Mesothelial cell of epicardium (in vitro differentiated cells): ENCODE data around the gene EEA1. TPM values are rescaled to one million over a fixed set of nuclear protein-coding genes. Genes with fewer than 3 reads are reported as not detected.
"Not testable (repeated sequence)": the region's sequence is repeated elsewhere in the genome, so short reads cannot be mapped to it uniquely, and the experiment has no call there.

Experiments
- DNase-seq, 2 experiments: peaks; one replicate each; pipeline ENCODE4 v3.0.0; 2021; ENCODE audit warnings: low spot score in 2 of 2; ENCODE audit not compliant: unreplicated experiment in 2 of 2
- H3K27ac Mint-ChIP-seq: 2 replicates; pipeline ENCODE4 v1.8.0; 2021; ENCODE audit warnings: mixed read lengths
- H3K27me3 Mint-ChIP-seq: 2 replicates; pipeline ENCODE4 v1.8.0; 2021; ENCODE audit warnings: low read depth, mixed read lengths
- H3K36me3 Mint-ChIP-seq: 2 replicates; pipeline ENCODE4 v1.8.0; 2021; ENCODE audit warnings: mixed read lengths
- H3K4me1 Mint-ChIP-seq: 2 replicates; pipeline ENCODE4 v1.8.0; 2021; ENCODE audit warnings: mixed read lengths
- H3K4me3 Mint-ChIP-seq: 2 replicates; pipeline ENCODE4 v1.8.0; 2021; ENCODE audit warnings: mild to moderate bottlenecking, moderate library complexity, mixed read lengths
- H3K9me3 Mint-ChIP-seq: 2 replicates; pipeline ENCODE4 v1.8.0; 2021; ENCODE audit warnings: mixed read lengths
- CTCF ChIP-seq: fragments of 200-600 bp; sonication (generic); IDR thresholded peaks from one replicate; pipeline ENCODE4 v1.5.0; 2021; ENCODE audit warnings: antibody characterized with exemption; ENCODE audit not compliant: unreplicated experiment
- total RNA-seq: library from RNA; stranded (reverse); gene quantifications from 3 replicates; pipeline ENCODE4 v1.2.1, GENCODE V29; 2021

EEA1 gene
- total RNA-seq, 1 donor from 2014 or later = 28.3 TPM

GRCh38 chr12:92756898-92757596 lies 172.0 kb downstream of the EEA1 start:
- Mint-ChIP-seq H3K27me3 (peaks cover 6% of the 10 kb centered on the region), H3K27ac (no peak overlapping the region), H3K9me3 (peaks cover 4% of the 10 kb centered on the region), H3K4me1 (peaks cover 3% of the 10 kb centered on the region), H3K4me3 (no peak overlapping the region), H3K36me3 (no peaks in the 10 kb centered on the region)
- DNase-seq = no peak
- no peak for TF ChIP-seq CTCF

GRCh38 chr12:92753976-92754885 lies 174.9 kb downstream of the EEA1 start:
- no peak for DNase-seq
- H3K4me3 Mint-ChIP-seq = no peak overlapping the region
- H3K36me3 Mint-ChIP-seq = no peaks in the 10 kb centered on the region
- no peak overlapping the region for H3K27ac Mint-ChIP-seq
- peaks cover 6% of the 10 kb centered on the region for H3K27me3 Mint-ChIP-seq
- TF ChIP-seq CTCF = no peak
- H3K9me3 Mint-ChIP-seq = peaks cover 4% of the 10 kb centered on the region
- H3K4me1 Mint-ChIP-seq = no peaks in the 10 kb centered on the region

GRCh38 chr12:92749691-92750090 lies 179.4 kb downstream of the EEA1 start:
- not testable (repeated sequence) for H3K27ac Mint-ChIP-seq, H3K9me3 Mint-ChIP-seq, DNase-seq, H3K4me3 Mint-ChIP-seq, H3K4me1 Mint-ChIP-seq, H3K36me3 Mint-ChIP-seq, H3K27me3 Mint-ChIP-seq

GRCh38 chr12:92747151-92747550 lies 181.9 kb downstream of the EEA1 start:
- TF ChIP-seq CTCF = no peak
- Mint-ChIP-seq H3K4me3 (no peak overlapping the region), H3K9me3 (no peaks in the 10 kb centered on the region), H3K27ac (no peak overlapping the region), H3K36me3 (no peaks in the 10 kb centered on the region), H3K27me3 (peaks cover 1% of the 10 kb centered on the region), H3K4me1 (peaks cover 7% of the 10 kb centered on the region)
- no peak for DNase-seq

- H3K4me1 Mint-ChIP-seq = peaks cover 7% of the 10 kb centered on the region
- H3K27me3 Mint-ChIP-seq = peaks cover 2% of the 10 kb centered on the region
- no peaks in the 10 kb centered on the region for H3K36me3 Mint-ChIP-seq
- H3K4me3 Mint-ChIP-seq = no peak overlapping the region
- no peaks in the 10 kb centered on the region for H3K9me3 Mint-ChIP-seq
- no peak for TF ChIP-seq CTCF
- H3K27ac Mint-ChIP-seq = no peak overlapping the region
- DNase-seq = no peak
Measured at GRCh38 chr12:92745856-92746550, 183.1 kb downstream of the EEA1 start.
